Loucy (cell line): ENCODE results near the gene WDR74.

Experiments used
- H2AFZ ChIP-seq: fragments of 200-600 bp; sonication (generic); 2 replicates; pipeline ENCODE4 v1.6.0; 2016; ENCODE audit warnings: antibody characterized with exemption, mild to moderate bottlenecking, low read length, moderate library complexity
- H3F3A ChIP-seq: fragments of 200-600 bp; 2 replicates; pipeline ENCODE4 v1.6.0; 2016; ENCODE audit warnings: antibody characterized with exemption, low read depth, mild to moderate bottlenecking
- H3K27me3 ChIP-seq: fragments of 200-600 bp; sonication (generic); 2 replicates; pipeline ENCODE4 v1.6.1; 2014; ENCODE audit warnings: low read length, mild to moderate bottlenecking; ENCODE audit not compliant: insufficient read depth, poor library complexity, severe bottlenecking
- H3K36me3 ChIP-seq: fragments of 200-600 bp; sonication (generic); 2 replicates; pipeline ENCODE4 v1.6.1; 2016; ENCODE audit warnings: low read length; ENCODE audit not compliant: insufficient read depth
- H3K4me1 ChIP-seq: fragments of 200-600 bp; sonication (generic); 2 replicates; pipeline ENCODE4 v1.5.1; 2014; ENCODE audit warnings: low read length, mild to moderate bottlenecking; ENCODE audit not compliant: insufficient read depth, poor library complexity, severe bottlenecking
- H3K4me2 ChIP-seq: fragments of 200-600 bp; sonication (generic); 2 replicates; pipeline ENCODE4 v1.6.0; 2014; ENCODE audit warnings: antibody characterized with exemption, low read length, low read depth, mild to moderate bottlenecking; ENCODE audit not compliant: poor library complexity, severe bottlenecking
- H3K4me3 ChIP-seq: fragments of 200-600 bp; sonication (generic); 2 replicates; pipeline ENCODE4 v1.5.1; 2014; ENCODE audit warnings: low read length, mild to moderate bottlenecking, mixed read lengths; ENCODE audit not compliant: poor library complexity, severe bottlenecking
- H3K79me2 ChIP-seq: fragments of 200-600 bp; sonication (generic); 2 replicates; pipeline ENCODE4 v1.6.1; 2014; ENCODE audit warnings: low read length; ENCODE audit not compliant: insufficient read depth
- H3K9ac ChIP-seq: fragments of 200-600 bp; sonication (generic); 2 replicates; pipeline ENCODE4 v1.6.0; 2014; ENCODE audit warnings: mild to moderate bottlenecking, low read depth, low read length, moderate library complexity; ENCODE audit not compliant: poor library complexity, severe bottlenecking
- H3K9me2 ChIP-seq: fragments of 200-600 bp; sonication (generic); replicated peaks from 2 replicates; pipeline ENCODE4 v1.6.1; 2016; ENCODE audit warnings: low read depth, low read length, mixed read lengths
- H3K9me3 ChIP-seq: fragments of 200-600 bp; sonication (generic); 2 replicates; pipeline ENCODE4 v1.6.1; 2014; ENCODE audit warnings: mild to moderate bottlenecking, antibody characterized with exemption, low read length, low read depth; ENCODE audit not compliant: insufficient read depth
- H4K20me1 ChIP-seq: fragments of 200-600 bp; sonication (generic); 2 replicates; pipeline ENCODE4 v1.6.0; 2014; ENCODE audit warnings: antibody characterized with exemption, low read length, mild to moderate bottlenecking; ENCODE audit not compliant: insufficient read depth, poor library complexity, severe bottlenecking
- EZH2phosphoT487 ChIP-seq: fragments of 200-600 bp; IDR thresholded peaks from 2 replicates; pipeline ENCODE4 v1.6.1; 2018; ENCODE audit warnings: antibody characterized with exemption, mild to moderate bottlenecking, moderate library complexity, borderline replicate concordance
- TF ChIP-seq, protein P1 (sequence below): fragments of 200-600 bp; sonication (generic); conservative IDR thresholded peaks from 2 replicates; pipeline ENCODE4 v1.5.1; 2014; ENCODE audit warnings: mild to moderate bottlenecking, antibody characterized with exemption, low read length

Gene WDR74

GRCh38 chr11:62858201-62858600 lies 18.8 kb upstream of the WDR74 start:
- Histone ChIP-seq H3K4me3 (peak overlapping the region; percentile 90), H3K27me3 (peaks cover 11% of the 10 kb centered on the region), H3K36me3 (peaks cover 20% of the 10 kb centered on the region), H3K79me2 (peaks cover 64% of the 10 kb centered on the region), H2AFZ (no peak overlapping the region), H4K20me1 (peaks cover 24% of the 10 kb centered on the region), H3K4me2 (peak overlapping the region; percentile 88), H3K9ac (peak overlapping the region; percentile 99), H3F3A (peaks cover 2% of the 10 kb centered on the region; the same call in 1 of the 2 replicates), H3K9me3 (no peaks in the 10 kb centered on the region), H3K4me1 (peaks cover 43% of the 10 kb centered on the region), H3K9me2 (no peaks in the 10 kb centered on the region)
- no peak for TF ChIP-seq EZH2phosphoT487
- TF ChIP-seq, protein P1, sequence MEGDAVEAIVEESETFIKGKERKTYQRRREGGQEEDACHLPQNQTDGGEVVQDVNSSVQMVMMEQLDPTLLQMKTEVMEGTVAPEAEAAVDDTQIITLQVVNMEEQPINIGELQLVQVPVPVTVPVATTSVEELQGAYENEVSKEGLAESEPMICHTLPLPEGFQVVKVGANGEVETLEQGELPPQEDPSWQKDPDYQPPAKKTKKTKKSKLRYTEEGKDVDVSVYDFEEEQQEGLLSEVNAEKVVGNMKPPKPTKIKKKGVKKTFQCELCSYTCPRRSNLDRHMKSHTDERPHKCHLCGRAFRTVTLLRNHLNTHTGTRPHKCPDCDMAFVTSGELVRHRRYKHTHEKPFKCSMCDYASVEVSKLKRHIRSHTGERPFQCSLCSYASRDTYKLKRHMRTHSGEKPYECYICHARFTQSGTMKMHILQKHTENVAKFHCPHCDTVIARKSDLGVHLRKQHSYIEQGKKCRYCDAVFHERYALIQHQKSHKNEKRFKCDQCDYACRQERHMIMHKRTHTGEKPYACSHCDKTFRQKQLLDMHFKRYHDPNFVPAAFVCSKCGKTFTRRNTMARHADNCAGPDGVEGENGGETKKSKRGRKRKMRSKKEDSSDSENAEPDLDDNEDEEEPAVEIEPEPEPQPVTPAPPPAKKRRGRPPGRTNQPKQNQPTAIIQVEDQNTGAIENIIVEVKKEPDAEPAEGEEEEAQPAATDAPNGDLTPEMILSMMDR: no peak

DNA sequence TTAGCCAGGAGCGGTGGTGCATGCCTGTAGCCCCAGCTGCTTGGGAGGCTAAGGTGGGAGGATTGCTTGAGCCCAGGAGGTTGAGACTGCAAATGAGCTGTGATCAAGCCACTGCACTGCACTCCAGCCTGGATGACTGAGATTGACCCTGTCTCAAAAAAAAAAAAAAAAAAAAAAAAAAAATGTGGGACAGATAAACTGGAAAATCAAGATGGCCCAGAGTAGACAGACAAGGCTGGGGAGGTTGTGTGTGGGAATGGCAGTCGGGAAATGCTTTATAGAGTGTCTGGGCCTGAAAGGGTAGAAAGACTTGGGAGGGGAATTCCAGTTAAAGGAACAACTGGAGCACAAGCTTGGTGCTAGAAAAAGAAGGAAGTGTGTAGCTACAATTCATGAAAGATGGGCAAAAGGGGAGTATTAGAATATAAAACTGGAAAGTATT lies 18.2 kb upstream of the WDR74 start:
- Histone ChIP-seq H4K20me1 (peaks cover 30% of the 10 kb centered on the region), H3K79me2 (peaks cover 67% of the 10 kb centered on the region), H3K4me2 (peak overlapping the region; percentile 88), H3K4me3 (peak overlapping the region; percentile 90), H2AFZ (no peak overlapping the region), H3K9me2 (no peaks in the 10 kb centered on the region), H3K9ac (peak overlapping the region; percentile 99), H3K4me1 (peaks cover 50% of the 10 kb centered on the region), H3K36me3 (peaks cover 27% of the 10 kb centered on the region), H3K27me3 (peaks cover 11% of the 10 kb centered on the region), H3F3A (peaks cover 8% of the 10 kb centered on the region; the same call in 1 of the 2 replicates), H3K9me3 (no peaks in the 10 kb centered on the region)
- no peak for TF ChIP-seq EZH2phosphoT487
- TF ChIP-seq, protein P1: no peak

DNA sequence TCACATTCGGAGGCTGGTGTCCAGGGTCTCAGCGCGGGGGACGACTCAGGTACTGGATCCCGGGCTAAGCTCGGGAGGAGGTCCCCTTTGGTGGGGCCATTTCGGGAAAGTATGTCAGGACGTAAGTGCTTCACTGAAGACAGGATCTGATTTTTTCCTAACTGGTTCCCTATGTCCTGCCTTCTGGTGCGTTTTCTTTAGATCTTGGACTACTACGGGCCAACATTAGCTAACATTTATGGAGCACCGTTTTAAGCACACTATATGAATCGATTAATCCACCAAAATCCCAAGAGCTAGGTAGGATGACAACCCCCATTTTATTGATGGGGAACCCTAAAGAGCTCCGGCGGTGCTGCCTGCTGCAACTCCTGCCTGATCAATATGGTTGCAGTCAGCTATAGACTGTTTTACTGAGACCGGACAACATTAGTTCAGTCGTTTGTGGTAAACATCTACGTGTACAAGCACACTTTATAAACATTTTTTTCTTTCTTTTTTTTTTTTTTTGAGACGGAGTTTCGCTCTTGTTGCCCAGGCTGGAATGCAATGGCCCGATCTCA lies 17.0 kb upstream of the WDR74 start:
- Histone ChIP-seq H3K9ac (peak overlapping the region; percentile 99), H3K9me3 (no peaks in the 10 kb centered on the region), H3K4me2 (peak overlapping the region; percentile 88), H3K9me2 (no peaks in the 10 kb centered on the region), H2AFZ (peak overlapping the region; percentile 79), H3K27me3 (peaks cover 11% of the 10 kb centered on the region), H3K4me3 (peak overlapping the region; percentile 90), H3K36me3 (peaks cover 38% of the 10 kb centered on the region), H4K20me1 (peaks cover 42% of the 10 kb centered on the region), H3K79me2 (peaks cover 78% of the 10 kb centered on the region), H3F3A (peaks cover 20% of the 10 kb centered on the region; the same call in 1 of the 2 replicates), H3K4me1 (peaks cover 49% of the 10 kb centered on the region)
- TF ChIP-seq, protein P1: no peak
- no peak for TF ChIP-seq EZH2phosphoT487
